Right lobe of liver (tissue), 6 donors: ENCODE measurements around the gene ATXN2. TPM values are rescaled to one million over a fixed set of nuclear protein-coding genes. Genes with fewer than 3 reads are reported as not detected.
A peak's percentile ranks its signal among the peaks of the same experiment; 100 is the strongest.
"Not testable (repeated sequence)": the region's sequence is repeated elsewhere in the genome, so short reads cannot be mapped to it uniquely, and the experiment has no call there.

Experiments used
- ATAC-seq, 4 donors: fragments of 200-7000 bp; cut with Tn5 transposase; one replicate each; pipeline ENCODE4 v1.9.1; 2020; ENCODE audit warnings: mild to moderate bottlenecking in 4 of 4, moderate library complexity in 4 of 4
- DNase-seq, 3 donors: peaks; one replicate each; pipeline ENCODE4 v3.0.0-alpha.2; 2020
- H3K27ac ChIP-seq, 3 donors: fragments of 200-600 bp; one replicate each; pipeline ENCODE4 v1.8.0; 2022
- H3K27me3 ChIP-seq, 2 donors: fragments of 200-600 bp; one replicate each; pipeline ENCODE4 v1.8.0; 2022
- H3K36me3 ChIP-seq, 4 donors: fragments of 200-600 bp; sonication (generic) in 1 of 4; one replicate each; pipeline versions ENCODE4 v1.5.1 to v1.8.0; 2017 to 2022; ENCODE audit warnings: control low read depth in 1 of 4
- H3K4me1 ChIP-seq, 4 donors: fragments of 200-600 bp; sonication (generic) in 1 of 4; one replicate each; pipeline versions ENCODE4 v1.5.1 to v1.8.0; 2017 to 2022; ENCODE audit warnings: control low read depth in 1 of 4
- H3K4me3 ChIP-seq, 3 donors: fragments of 200-600 bp; one replicate each; pipeline ENCODE4 v1.8.0; 2022
- H3K9me3 ChIP-seq, 4 donors: fragments of 200-600 bp; sonication (generic) in 1 of 4; one replicate each; pipeline versions ENCODE4 v1.5.1 to v1.8.0; 2017 to 2022; ENCODE audit warnings: control low read depth in 1 of 4
- CTCF ChIP-seq, 4 donors: fragments of 200-600 bp in 3 of 4; fragments of 450-650 bp in 1 of 4; IDR thresholded peaks; one replicate each; pipeline versions ENCODE4 v1.5.1 to v1.8.0; 2016 to 2022; ENCODE audit warnings: antibody characterized with exemption in 4 of 4, mild to moderate bottlenecking in 2 of 4
- POLR2A ChIP-seq: fragments of 450-650 bp; IDR thresholded peaks from one replicate; pipeline ENCODE4 v1.6.1; 2017; ENCODE audit warnings: antibody characterized with exemption, mild to moderate bottlenecking
- WGBS: methylation state at CpG from one replicate; pipeline ENCODE4 v1.1.6; 2018; ENCODE audit warnings: low coverage, low lambda C conversion rate; ENCODE audit not compliant: insufficient coverage; ENCODE audit errors: missing lambda C conversion rate; 5-methylcytosine and 5-hydroxymethylcytosine counted together
- intact Hi-C, 2 donors: fragments of 100-400 bp; cut with DNase I; formaldehyde crosslinking; loops; one replicate each; pipeline versions ENCODE4 v1.11.2 to v1.14.1; 2022
- total RNA-seq, 6 experiments: library from RNA; depleted of rRNA in 2 of 6; stranded (reverse); fragments of >200 nt in 2 of 6; fragmentation: NEBNext Ultra II Directional in 3 of 6; extraction: Animal tissue kit (Norgen Biotek cat#: 25700) in 3 of 6; gene quantifications; one replicate each; pipeline versions ENCODE4 v1.1.0 to v1.2.4, GENCODE V29; 2016 to 2023
- donor health status: DM: no; HTN: yes; CAD: no.
- donor health status: DM: no; HTN: no; CAD: no.
- donor health status: DM: no; HTN: no; CAD: no.
- donor health status: DM: no; HTN: yes; CAD: no.
- donor health status: DM: no; HTN: yes; CAD: no.

The ATXN2 gene
- total RNA-seq, 6 experiments from 2014 or later: 19.1 to 39.5 (median 27.6) TPM

GRCh38 chr12:111573476-111573875 lies 25.6 kb downstream of the ATXN2 start:
- H3K27ac ChIP-seq: no peak overlapping the region
- no peaks in the 10 kb centered on the region for H3K36me3 ChIP-seq
- intact Hi-C loops: no loop called here
- ATAC-seq (no peak), DNase-seq (no peak)
- peaks cover 0 to 34% (median 3%) of the 10 kb centered on the region in 4 donors for H3K4me1 ChIP-seq
- H3K4me3 ChIP-seq: no peak overlapping the region
- no peaks in the 10 kb centered on the region for H3K9me3 ChIP-seq
- no peaks in the 10 kb centered on the region for H3K27me3 ChIP-seq
- no peak for TF ChIP-seq CTCF (IDR thresholded peaks at IDR 0.05)
- TF ChIP-seq POLR2A: no peak
- WGBS: 100% methylated on average over 1 of the region's 1 CpG

GRCh38 chr12:111570084-111570961 lies 28.8 kb downstream of the ATXN2 start:
- Histone ChIP-seq H3K27ac (no peak overlapping the region), H3K27me3 (no peaks in the 10 kb centered on the region), H3K36me3 (peaks cover 0 to 3% (median 0%) of the 10 kb centered on the region in 4 donors), H3K9me3 (no peaks in the 10 kb centered on the region), H3K4me1 (peaks cover 0 to 16% (median 3%) of the 10 kb centered on the region in 4 donors), H3K4me3 (no peak overlapping the region)
- WGBS: 49% methylated on average over 9 of the region's 9 CpGs
- ATAC-seq: peak in 3 of 4 donors; percentile 25 to 44 (median 33)
- DNase-seq: no peak
- intact Hi-C loops: no loop called here
- no peak for TF ChIP-seq POLR2A
- no peak for TF ChIP-seq CTCF (IDR thresholded peaks at IDR 0.05)

GRCh38 chr12:111569363-111570083 lies 29.6 kb downstream of the ATXN2 start:
- WGBS: 90% methylated on average over 6 of the region's 6 CpGs
- H3K4me1 ChIP-seq: peaks cover 0 to 8% (median 2%) of the 10 kb centered on the region in 4 donors
- ATAC-seq (no peak), DNase-seq (no peak)
- no peaks in the 10 kb centered on the region for H3K9me3 ChIP-seq
- H3K36me3 ChIP-seq: peaks cover 0 to 3% (median 1%) of the 10 kb centered on the region in 4 donors
- no peak overlapping the region for H3K4me3 ChIP-seq
- TF ChIP-seq POLR2A: no peak
- no peak for TF ChIP-seq CTCF (IDR thresholded peaks at IDR 0.05)
- no peaks in the 10 kb centered on the region for H3K27me3 ChIP-seq
- no peak overlapping the region for H3K27ac ChIP-seq
- intact Hi-C loops: no loop called here

- H3K4me1 ChIP-seq, H3K36me3 ChIP-seq, ATAC-seq, DNase-seq, H3K27me3 ChIP-seq, intact Hi-C loops, H3K4me3 ChIP-seq, H3K9me3 ChIP-seq, H3K27ac ChIP-seq: not testable (repeated sequence)
- 96% methylated on average over 5 of the region's 10 CpGs for WGBS
Measured at GRCh38 chr12:111560844-111561243, 38.3 kb downstream of the ATXN2 start.

- WGBS: 75% methylated on average over 3 of the region's 3 CpGs
Measured at GRCh38 chr12:111558107-111558376, 41.1 kb downstream of the ATXN2 start.

More at GRCh38 chr12:111558107-111558376, 41.1 kb downstream of the ATXN2 start:
- Histone ChIP-seq H3K4me1 (peaks cover 0 to 5% (median 0%) of the 10 kb centered on the region in 4 donors), H3K9me3 (no peaks in the 10 kb centered on the region), H3K4me3 (no peak overlapping the region), H3K36me3 (no peaks in the 10 kb centered on the region), H3K27me3 (no peaks in the 10 kb centered on the region), H3K27ac (no peak overlapping the region)
- TF ChIP-seq CTCF (IDR thresholded peaks at IDR 0.05) (no peak), POLR2A (no peak)
- ATAC-seq (no peak), DNase-seq (no peak)
- intact Hi-C loops: no loop called here
